ENCODE measurements around the gene IFITM2.

DNA sequence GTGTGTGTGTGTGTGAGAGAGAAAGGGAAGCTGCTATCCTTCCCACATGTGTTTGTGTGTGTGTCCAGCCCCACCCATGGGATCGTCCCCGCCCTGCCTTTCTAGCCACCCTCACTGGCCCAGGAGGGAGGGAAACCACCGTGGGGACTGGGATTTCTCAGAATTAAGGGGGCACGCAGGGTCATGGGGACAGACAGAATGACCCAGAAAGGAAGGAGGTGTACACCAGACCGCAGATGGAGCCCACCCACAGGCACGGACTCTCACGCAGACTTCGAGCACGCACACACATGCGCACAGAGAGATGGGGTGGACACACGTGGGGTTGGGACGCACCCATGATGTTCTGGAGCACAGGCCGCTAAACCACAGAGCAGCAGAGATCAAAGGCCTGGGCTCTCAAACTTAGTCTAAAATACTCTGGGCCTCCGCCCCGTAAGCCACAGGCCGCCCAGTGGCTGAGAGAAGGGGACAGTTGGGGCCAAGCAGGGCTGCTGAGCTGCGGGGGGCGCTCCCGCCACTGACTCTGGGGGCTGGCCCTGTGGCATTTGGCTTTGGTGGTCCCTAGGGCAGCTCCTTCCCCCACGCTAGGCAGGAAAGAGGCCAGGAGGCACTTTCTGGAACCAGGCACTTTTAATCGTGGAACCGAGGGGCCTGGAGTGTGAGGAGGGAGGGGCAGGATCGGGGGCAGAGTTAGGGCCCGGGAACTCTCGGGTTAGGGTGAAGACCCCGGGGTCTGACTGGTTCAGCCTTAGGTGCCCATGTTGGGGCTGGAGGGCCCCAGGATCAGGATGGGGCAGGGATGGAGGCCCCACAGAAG lies 9.8 kb upstream of the IFITM2 start:
- TF ChIP-seq, protein P1, sequence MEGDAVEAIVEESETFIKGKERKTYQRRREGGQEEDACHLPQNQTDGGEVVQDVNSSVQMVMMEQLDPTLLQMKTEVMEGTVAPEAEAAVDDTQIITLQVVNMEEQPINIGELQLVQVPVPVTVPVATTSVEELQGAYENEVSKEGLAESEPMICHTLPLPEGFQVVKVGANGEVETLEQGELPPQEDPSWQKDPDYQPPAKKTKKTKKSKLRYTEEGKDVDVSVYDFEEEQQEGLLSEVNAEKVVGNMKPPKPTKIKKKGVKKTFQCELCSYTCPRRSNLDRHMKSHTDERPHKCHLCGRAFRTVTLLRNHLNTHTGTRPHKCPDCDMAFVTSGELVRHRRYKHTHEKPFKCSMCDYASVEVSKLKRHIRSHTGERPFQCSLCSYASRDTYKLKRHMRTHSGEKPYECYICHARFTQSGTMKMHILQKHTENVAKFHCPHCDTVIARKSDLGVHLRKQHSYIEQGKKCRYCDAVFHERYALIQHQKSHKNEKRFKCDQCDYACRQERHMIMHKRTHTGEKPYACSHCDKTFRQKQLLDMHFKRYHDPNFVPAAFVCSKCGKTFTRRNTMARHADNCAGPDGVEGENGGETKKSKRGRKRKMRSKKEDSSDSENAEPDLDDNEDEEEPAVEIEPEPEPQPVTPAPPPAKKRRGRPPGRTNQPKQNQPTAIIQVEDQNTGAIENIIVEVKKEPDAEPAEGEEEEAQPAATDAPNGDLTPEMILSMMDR (IDR thresholded peaks at IDR 0.05), result no peak
- no peak for TF ChIP-seq POLR2A (IDR thresholded peaks at IDR 0.05)

Measured in right lobe of liver (tissue), 4 donors.